A673 (cell line): ENCODE results near the gene C3orf52.

ENCODE experiments used
- EZH2 ChIP-seq: fragments of 200-600 bp; sonication (generic); IDR thresholded peaks from 2 replicates; pipeline ENCODE4 v1.6.1; 2017; ENCODE audit warnings: borderline replicate concordance, low read depth, mild to moderate bottlenecking, mixed read lengths, antibody characterized with exemption, low read length; ENCODE audit not compliant: poor library complexity, severe bottlenecking
- TF ChIP-seq, protein P1 (sequence below): fragments of 300-800, 200-600 bp; sonication (generic); conservative IDR thresholded peaks from 2 replicates; pipeline ENCODE4 v1.5.1; 2017; ENCODE audit warnings: low read depth, mild to moderate bottlenecking, antibody characterized with exemption, low read length, moderate library complexity, mixed read lengths

DNA sequence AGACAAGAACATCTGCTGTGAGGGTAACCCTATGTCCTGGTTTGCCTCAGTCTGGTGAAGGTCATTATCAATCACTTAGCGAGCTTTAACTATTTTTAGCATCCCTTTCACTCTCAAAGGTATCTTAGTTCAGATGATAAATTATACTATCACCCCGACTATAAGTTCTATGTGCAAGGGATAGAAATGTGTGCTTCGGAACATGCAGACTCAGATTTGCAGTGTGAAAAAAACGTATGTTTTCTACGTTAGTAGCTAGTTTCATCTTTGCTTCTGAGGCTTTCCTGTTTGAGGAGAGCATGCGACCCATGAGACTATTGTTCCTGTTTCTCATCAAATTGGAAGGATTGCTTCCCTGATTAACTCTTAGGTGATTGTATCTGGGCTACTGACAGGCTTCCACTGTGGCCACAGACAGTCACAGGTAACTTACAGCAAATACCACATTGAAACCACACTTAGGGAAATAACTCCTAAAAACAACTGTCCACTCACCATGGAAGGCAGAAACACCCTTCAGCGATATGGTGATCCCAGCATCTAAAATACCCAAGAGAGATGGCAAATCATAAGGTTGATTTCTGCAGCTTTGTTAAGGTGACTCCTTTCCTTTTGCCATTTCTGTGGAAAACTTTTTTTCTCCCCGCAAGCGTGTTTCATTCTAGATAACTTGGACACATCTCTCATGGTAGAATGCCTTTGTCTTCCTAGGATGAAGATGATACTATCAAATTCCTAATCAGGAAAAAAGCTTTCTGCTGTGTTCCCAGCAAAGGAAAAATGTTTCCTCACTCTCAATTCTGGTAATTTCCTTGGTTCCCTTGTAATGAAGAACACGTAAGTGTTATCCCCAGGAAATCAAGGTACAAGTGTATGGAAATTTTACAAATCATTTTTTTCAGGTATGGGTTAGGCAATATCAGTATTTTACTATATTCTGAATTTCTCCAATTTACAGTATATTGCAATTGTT is 41.6 kb downstream of the C3orf52 start:
- TF ChIP-seq, protein P1, sequence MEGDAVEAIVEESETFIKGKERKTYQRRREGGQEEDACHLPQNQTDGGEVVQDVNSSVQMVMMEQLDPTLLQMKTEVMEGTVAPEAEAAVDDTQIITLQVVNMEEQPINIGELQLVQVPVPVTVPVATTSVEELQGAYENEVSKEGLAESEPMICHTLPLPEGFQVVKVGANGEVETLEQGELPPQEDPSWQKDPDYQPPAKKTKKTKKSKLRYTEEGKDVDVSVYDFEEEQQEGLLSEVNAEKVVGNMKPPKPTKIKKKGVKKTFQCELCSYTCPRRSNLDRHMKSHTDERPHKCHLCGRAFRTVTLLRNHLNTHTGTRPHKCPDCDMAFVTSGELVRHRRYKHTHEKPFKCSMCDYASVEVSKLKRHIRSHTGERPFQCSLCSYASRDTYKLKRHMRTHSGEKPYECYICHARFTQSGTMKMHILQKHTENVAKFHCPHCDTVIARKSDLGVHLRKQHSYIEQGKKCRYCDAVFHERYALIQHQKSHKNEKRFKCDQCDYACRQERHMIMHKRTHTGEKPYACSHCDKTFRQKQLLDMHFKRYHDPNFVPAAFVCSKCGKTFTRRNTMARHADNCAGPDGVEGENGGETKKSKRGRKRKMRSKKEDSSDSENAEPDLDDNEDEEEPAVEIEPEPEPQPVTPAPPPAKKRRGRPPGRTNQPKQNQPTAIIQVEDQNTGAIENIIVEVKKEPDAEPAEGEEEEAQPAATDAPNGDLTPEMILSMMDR: no peak
- no peak for TF ChIP-seq EZH2
